BE2C (cell line): ENCODE results near the gene SIRT2.
"Not testable (repeated sequence)": the region's sequence is repeated elsewhere in the genome, so short reads cannot be mapped to it uniquely, and the experiment has no call there.

Source experiments
- DNase-seq: peaks from one replicate; pipeline ENCODE4 v3.0.0-alpha.2; 2020
- H3K27me3 ChIP-seq: fragments of 250-450 bp; sonication (Bioruptor Pico); 2 replicates; pipeline ENCODE4 v1.5.1; 2020; ENCODE audit warnings: mild to moderate bottlenecking
- H3K36me3 ChIP-seq: fragments of 250-450 bp; sonication (Bioruptor Pico); 2 replicates; pipeline ENCODE4 v1.5.1; 2020; ENCODE audit warnings: mild to moderate bottlenecking
- H3K4me1 ChIP-seq: fragments of 250-450 bp; sonication (Bioruptor Pico); 2 replicates; pipeline ENCODE4 v1.5.1; 2020
- H3K4me3 ChIP-seq: 2 replicates; pipeline ENCODE4 v1.5.1; 2011; ENCODE audit warnings: low read depth, low read length
- H3K9me3 ChIP-seq: fragments of 250-450 bp; sonication (Bioruptor Pico); 2 replicates; pipeline ENCODE4 v1.5.1; 2020
- TF ChIP-seq, protein P1 (sequence below): IDR thresholded peaks from 2 replicates; pipeline ENCODE4 v1.5.1; 2012; ENCODE audit warnings: mild to moderate bottlenecking, low read depth, low read length

SIRT2 gene

GRCh38 chr19:38892841-38893240 is 6.6 kb downstream of the SIRT2 start:
- no peaks in the 10 kb centered on the region for H3K27me3 ChIP-seq
- H3K4me1 ChIP-seq: no peaks in the 10 kb centered on the region
- H3K36me3 ChIP-seq: 0 out of 2 replicates have a peak, but pooled peaks cover 6% of the 10 kb centered on the region
- H3K9me3 ChIP-seq: no peaks in the 10 kb centered on the region
- DNase-seq: no peak
- TF ChIP-seq, protein P1, sequence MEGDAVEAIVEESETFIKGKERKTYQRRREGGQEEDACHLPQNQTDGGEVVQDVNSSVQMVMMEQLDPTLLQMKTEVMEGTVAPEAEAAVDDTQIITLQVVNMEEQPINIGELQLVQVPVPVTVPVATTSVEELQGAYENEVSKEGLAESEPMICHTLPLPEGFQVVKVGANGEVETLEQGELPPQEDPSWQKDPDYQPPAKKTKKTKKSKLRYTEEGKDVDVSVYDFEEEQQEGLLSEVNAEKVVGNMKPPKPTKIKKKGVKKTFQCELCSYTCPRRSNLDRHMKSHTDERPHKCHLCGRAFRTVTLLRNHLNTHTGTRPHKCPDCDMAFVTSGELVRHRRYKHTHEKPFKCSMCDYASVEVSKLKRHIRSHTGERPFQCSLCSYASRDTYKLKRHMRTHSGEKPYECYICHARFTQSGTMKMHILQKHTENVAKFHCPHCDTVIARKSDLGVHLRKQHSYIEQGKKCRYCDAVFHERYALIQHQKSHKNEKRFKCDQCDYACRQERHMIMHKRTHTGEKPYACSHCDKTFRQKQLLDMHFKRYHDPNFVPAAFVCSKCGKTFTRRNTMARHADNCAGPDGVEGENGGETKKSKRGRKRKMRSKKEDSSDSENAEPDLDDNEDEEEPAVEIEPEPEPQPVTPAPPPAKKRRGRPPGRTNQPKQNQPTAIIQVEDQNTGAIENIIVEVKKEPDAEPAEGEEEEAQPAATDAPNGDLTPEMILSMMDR: no peak
- H3K4me3 ChIP-seq: no peak overlapping the region

DNA sequence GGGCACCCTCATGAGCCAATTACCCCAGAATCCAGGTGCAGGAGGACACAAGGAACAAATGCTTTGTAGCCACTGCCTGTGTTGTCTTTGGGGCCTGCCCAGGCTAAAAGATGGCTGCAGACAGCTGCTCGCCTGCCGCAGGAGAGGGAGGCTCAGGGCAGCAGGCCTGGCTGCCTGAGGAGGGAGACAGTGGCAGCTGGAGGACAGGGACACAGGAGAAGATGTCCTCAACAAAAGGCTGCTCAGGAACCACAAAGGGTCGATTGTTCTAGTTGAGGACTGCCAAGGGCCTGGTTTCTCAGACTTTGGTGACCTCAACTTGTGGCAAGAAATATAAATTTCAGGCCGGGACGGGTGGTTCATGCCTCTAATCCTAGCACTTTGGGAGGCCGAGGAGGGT is 7.6 kb downstream of the SIRT2 start:
- H3K36me3 ChIP-seq: 0 out of 2 replicates have a peak, but pooled peaks cover 6% of the 10 kb centered on the region
- H3K4me3 ChIP-seq: no peak overlapping the region
- no peak for DNase-seq
- H3K27me3 ChIP-seq: no peaks in the 10 kb centered on the region
- H3K9me3 ChIP-seq: no peaks in the 10 kb centered on the region
- no peaks in the 10 kb centered on the region for H3K4me1 ChIP-seq
- TF ChIP-seq, protein P1: no peak

DNA sequence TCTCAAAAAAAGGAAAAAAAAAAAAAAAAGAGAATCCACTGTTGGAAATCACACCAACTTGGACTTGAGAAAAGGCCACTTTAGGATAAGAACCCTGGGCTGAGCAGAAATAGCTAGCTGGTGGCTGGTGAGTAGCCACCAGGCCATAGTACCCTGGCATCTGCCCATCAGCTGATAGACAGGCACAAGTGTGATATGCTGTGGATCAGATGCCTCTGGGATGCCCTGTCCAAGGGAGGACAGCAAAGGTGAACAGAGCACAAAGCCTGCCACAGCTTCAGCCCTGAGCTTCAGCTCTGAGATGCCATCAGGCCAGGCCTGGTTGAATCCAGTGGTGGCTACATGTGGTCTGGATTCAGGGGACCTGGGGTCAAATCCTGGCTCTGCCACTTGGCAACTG is 8.7 kb downstream of the SIRT2 start:
- DNase-seq: no peak
- Histone ChIP-seq H3K4me1 (peaks cover 5% of the 10 kb centered on the region; the same call in 1 of the 2 replicates), H3K9me3 (no peaks in the 10 kb centered on the region), H3K36me3 (0 out of 2 replicates have a peak, but pooled peaks cover 6% of the 10 kb centered on the region), H3K4me3 (no peak overlapping the region), H3K27me3 (no peaks in the 10 kb centered on the region)
- TF ChIP-seq, protein P1: no peak

GRCh38 chr19:38889803-38890202 is 9.6 kb downstream of the SIRT2 start:
- Histone ChIP-seq H3K27me3 (no peaks in the 10 kb centered on the region), H3K9me3 (no peaks in the 10 kb centered on the region), H3K4me3 (no peak overlapping the region), H3K4me1 (peaks cover 5% of the 10 kb centered on the region; the same call in 1 of the 2 replicates), H3K36me3 (0 out of 2 replicates have a peak, but pooled peaks cover 6% of the 10 kb centered on the region)
- TF ChIP-seq, protein P1: no peak
- DNase-seq: no peak

- TF ChIP-seq, protein P1: no peak
- DNase-seq: no peak
- Histone ChIP-seq H3K27me3 (no peaks in the 10 kb centered on the region), H3K4me3 (no peak overlapping the region), H3K4me1 (peaks cover 5% of the 10 kb centered on the region; the same call in 1 of the 2 replicates), H3K36me3 (0 out of 2 replicates have a peak, but pooled peaks cover 6% of the 10 kb centered on the region), H3K9me3 (no peaks in the 10 kb centered on the region)
These were observed 10.5 kb downstream of the SIRT2 start for GRCh38 chr19:38888876-38889275.

DNA sequence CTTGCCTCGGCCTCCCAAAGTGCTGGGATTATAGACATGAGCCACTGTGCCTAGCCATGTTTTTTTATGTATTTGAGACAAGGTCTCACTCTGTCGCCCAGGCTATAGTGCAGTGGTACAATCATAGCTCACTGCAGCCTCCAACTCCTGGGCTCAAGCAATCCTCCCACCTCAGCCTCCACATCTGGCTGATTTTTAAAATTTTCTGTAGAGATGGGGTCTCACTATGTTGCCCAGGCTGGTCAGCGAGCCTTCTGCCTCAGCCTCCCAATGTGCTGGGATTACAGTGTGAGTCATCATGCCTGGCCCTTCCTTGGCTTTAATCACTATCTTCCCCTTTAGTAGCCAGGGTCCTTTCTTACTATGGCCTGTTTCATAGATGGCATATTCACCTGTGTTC is 14.7 kb downstream of the SIRT2 start:
- not testable (repeated sequence) for H3K27me3 ChIP-seq, H3K4me1 ChIP-seq, H3K9me3 ChIP-seq, DNase-seq, H3K4me3 ChIP-seq, H3K36me3 ChIP-seq
